ENCODE data around the gene RPS19.

Gene RPS19

GRCh38 chr19:41917676-41918075 is 57.6 kb downstream of the RPS19 start:
- DNase-seq, result no peak

GRCh38 chr19:41918095-41918494 is 58.0 kb downstream of the RPS19 start:
- no peak for DNase-seq

- DNase-seq, result no peak
These were observed 58.7 kb downstream of the RPS19 start for GRCh38 chr19:41918653-41919244.

- no peak for DNase-seq
These were observed 60.1 kb downstream of the RPS19 start for GRCh38 chr19:41919948-41920712.

GRCh38 chr19:41920882-41921576 is 61.0 kb downstream of the RPS19 start:
- DNase-seq, result no peak

- no peak for DNase-seq
These were observed 61.8 kb downstream of the RPS19 start for GRCh38 chr19:41921577-41922576.

Data from NCI-H748 treated with DMSO at 0.1 percent for 48 hours (cell line).